Gastrocnemius medialis (tissue), 4 donors: ENCODE measurements around the gene PAX2.

ENCODE experiments used
- POLR2A ChIP-seq, 2 donors: fragments of 450-650 bp; IDR thresholded peaks; one replicate each; pipeline ENCODE4 v1.6.1; 2017; ENCODE audit warnings: antibody characterized with exemption in 2 of 2, mild to moderate bottlenecking in 2 of 2, moderate library complexity in 2 of 2
- TF ChIP-seq, protein P1 (sequence below), 5 experiments: fragments of 450-650 bp in 3 of 5; fragments of 200-600 bp in 2 of 5; sonication (generic) in 2 of 5; IDR thresholded peaks in 4 of 5; conservative IDR thresholded peaks in 1 of 5; 1 replicate in 4 of 5; 2 replicates in 1 of 5; pipeline ENCODE4 v1.5.1; 2016 to 2019; ENCODE audit warnings: antibody characterized with exemption in 5 of 5, mild to moderate bottlenecking in 3 of 5, moderate library complexity in 3 of 5

GRCh38 chr10:100875484-100876166 lies 130.2 kb downstream of the PAX2 start:
- TF ChIP-seq, protein P1, sequence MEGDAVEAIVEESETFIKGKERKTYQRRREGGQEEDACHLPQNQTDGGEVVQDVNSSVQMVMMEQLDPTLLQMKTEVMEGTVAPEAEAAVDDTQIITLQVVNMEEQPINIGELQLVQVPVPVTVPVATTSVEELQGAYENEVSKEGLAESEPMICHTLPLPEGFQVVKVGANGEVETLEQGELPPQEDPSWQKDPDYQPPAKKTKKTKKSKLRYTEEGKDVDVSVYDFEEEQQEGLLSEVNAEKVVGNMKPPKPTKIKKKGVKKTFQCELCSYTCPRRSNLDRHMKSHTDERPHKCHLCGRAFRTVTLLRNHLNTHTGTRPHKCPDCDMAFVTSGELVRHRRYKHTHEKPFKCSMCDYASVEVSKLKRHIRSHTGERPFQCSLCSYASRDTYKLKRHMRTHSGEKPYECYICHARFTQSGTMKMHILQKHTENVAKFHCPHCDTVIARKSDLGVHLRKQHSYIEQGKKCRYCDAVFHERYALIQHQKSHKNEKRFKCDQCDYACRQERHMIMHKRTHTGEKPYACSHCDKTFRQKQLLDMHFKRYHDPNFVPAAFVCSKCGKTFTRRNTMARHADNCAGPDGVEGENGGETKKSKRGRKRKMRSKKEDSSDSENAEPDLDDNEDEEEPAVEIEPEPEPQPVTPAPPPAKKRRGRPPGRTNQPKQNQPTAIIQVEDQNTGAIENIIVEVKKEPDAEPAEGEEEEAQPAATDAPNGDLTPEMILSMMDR (IDR thresholded peaks at IDR 0.05 in 4 of 5, conservative IDR thresholded peaks at IDR 0.05 in 1 of 5): no peak
- TF ChIP-seq POLR2A (IDR thresholded peaks at IDR 0.05): no peak
